Measurements from ENCODE around the gene PDE8A. TPM values are rescaled to one million over a fixed set of nuclear protein-coding genes. Genes with fewer than 3 reads are reported as not detected.

PDE8A gene
- total RNA-seq, 2 donors from 2014 or later = 63.3 to 85.3 TPM

DNA sequence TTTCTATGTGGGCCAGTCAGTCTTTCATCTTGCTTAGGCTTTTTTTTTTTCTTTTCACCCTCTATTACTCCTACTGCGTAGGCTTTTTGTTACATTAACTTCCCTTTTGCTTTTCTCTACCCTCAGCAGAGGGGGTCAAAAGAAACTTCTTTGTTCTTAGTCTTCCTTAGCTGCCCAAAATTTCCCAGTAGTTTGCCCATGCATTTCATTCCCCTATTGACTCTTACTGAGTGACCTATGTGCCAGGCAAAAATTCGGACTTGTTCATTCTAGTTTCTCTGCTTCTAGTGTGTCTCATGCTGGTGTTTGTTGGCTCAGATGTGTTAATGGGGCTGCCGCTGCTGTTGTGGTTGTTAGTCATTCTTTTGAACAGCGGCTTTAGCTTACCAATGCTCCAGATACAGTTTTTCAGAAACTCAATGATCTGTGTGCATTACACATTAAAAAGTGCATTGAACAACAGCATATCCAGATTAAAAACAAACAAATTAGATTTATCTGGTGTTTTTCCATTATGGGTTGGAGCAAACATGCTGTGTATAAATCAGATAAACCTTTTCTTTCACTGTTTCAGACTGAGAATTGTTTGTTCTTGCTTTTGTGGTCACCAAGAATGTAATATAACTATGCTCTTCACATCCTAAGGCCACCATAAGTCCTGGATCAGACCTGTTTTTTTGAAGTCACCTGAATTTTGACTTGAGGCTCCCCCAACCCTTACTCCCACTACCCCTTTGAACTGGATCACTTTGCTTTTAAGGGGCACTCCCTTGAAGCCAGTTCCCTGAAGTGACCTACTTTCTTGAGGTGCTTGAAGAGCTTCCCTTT lies 43.1 kb downstream of the PDE8A start:
- TF ChIP-seq, protein P1, sequence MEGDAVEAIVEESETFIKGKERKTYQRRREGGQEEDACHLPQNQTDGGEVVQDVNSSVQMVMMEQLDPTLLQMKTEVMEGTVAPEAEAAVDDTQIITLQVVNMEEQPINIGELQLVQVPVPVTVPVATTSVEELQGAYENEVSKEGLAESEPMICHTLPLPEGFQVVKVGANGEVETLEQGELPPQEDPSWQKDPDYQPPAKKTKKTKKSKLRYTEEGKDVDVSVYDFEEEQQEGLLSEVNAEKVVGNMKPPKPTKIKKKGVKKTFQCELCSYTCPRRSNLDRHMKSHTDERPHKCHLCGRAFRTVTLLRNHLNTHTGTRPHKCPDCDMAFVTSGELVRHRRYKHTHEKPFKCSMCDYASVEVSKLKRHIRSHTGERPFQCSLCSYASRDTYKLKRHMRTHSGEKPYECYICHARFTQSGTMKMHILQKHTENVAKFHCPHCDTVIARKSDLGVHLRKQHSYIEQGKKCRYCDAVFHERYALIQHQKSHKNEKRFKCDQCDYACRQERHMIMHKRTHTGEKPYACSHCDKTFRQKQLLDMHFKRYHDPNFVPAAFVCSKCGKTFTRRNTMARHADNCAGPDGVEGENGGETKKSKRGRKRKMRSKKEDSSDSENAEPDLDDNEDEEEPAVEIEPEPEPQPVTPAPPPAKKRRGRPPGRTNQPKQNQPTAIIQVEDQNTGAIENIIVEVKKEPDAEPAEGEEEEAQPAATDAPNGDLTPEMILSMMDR (IDR thresholded peaks at IDR 0.05) = no peak
- Histone ChIP-seq H3K36me3 (no peaks in the 10 kb centered on the region), H3K4me3 (no peak overlapping the region), H3K4me1 (peaks cover 21% of the 10 kb centered on the region), H3K9me3 (no peaks in the 10 kb centered on the region), H3K27ac (no peak overlapping the region), H3K9ac (ENCODE audit: low read depth in 2 of 2, low read length in 2 of 2) (peak overlapping the region in 1 of 2 donors; percentile 57), H3K27me3 (no peaks in the 10 kb centered on the region)
- intact Hi-C loops (cut with DNase I) = no loop called here
- no peak for DNase-seq

DNA sequence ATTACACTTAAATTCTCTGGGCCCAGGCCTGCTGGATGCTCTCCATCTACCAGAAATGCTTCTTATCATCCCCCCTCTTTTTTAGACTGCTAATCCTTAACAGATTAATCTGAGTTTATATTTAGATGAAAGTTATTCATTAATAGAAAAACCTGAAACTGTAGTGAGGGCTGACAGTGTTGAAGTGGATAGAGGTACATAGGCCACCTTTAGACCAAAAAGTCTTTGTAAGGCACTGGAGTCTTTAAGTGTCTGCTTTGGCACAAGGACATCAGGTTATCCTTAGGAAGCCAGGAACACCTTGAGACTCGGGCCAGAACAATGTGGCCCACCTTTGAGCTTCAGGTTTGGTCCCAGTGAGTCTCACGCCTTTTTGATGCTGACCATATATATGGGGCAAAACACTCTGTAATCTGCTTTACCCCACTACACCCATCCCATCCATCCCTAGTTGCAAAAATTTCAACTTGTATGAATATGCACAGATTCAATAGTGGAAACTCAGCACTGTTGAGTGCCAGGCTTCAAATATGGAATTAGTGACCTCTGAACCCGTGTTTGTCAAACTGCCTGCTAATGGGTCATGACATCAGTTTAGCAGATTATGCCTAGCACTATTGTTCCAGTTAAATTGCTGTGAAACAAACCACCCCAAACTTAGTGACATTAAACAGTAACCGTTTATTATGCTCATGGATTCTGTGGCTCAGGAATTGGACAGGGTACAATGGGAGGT lies 44.0 kb downstream of the PDE8A start:
- Histone ChIP-seq H3K36me3 (no peaks in the 10 kb centered on the region), H3K4me3 (no peak overlapping the region), H3K27ac (peak overlapping the region; percentile 37), H3K27me3 (no peaks in the 10 kb centered on the region), H3K9ac (ENCODE audit: low read depth in 2 of 2, low read length in 2 of 2) (peak overlapping the region in 1 of 2 donors; percentile 43), H3K9me3 (no peaks in the 10 kb centered on the region), H3K4me1 (peaks cover 21% of the 10 kb centered on the region)
- TF ChIP-seq, protein P1 (IDR thresholded peaks at IDR 0.05) = no peak
- intact Hi-C loops (cut with DNase I) = no loop called here
- no peak for DNase-seq

DNA sequence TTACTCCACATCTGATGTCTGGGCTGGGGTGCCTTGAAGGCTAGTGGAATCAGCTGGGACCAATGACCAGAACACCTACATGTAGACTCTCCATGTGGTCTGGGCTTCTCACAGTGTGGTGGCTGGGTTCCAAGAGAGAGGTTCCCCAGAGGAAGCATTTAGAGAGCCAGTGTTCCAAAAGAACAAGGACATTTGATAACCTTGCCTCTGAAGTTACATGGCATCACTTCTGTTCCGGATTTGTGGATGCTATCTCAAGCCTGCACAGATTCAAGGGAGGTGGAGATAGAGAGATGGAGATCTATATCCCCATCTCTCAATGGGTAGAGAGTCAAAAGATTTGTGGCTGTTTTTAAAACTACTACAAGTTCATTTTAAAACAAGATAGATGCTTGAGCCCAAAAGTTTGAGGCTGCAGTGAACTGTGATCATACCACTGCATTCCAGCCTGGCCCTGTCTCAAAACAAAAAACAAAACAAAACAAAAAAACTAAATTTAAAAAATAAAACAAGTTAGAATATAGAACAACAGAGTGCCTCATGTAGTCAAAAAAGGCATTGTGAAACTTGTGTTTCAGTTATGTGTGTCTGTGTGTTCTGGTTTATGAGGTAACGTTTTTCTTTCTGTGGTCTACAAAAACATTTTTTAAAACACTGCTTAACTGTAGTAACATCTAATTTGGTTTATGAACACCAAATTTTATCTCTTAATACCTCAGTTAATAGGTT lies 44.8 kb downstream of the PDE8A start:
- Histone ChIP-seq H3K9me3 (no peaks in the 10 kb centered on the region), H3K36me3 (no peaks in the 10 kb centered on the region), H3K27ac (peak overlapping the region; percentile 37), H3K4me1 (peaks cover 23% of the 10 kb centered on the region), H3K9ac (ENCODE audit: low read depth in 2 of 2, low read length in 2 of 2) (no peak overlapping the region), H3K27me3 (no peaks in the 10 kb centered on the region), H3K4me3 (no peak overlapping the region)
- no peak for DNase-seq
- intact Hi-C loops (cut with DNase I) = no loop called here
- TF ChIP-seq, protein P1 (IDR thresholded peaks at IDR 0.05) = no peak

DNA sequence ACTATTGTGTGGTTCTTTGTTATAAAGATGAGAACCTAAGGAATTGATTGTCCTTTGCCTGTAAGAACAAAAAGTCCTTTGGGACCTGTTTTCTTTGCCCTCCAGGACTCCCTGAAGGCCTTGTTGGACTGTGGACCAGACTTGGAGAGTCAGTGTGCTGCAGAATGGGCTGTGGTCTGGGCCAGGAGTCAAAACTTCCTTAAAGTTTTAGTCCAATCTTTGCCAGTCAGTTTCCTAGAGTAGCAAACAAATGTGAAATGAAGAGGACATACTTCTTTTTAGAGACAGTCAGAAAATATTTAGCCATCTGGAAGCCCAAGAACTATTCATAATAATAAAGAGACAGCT lies 45.4 kb downstream of the PDE8A start:
- Histone ChIP-seq H3K9me3 (no peaks in the 10 kb centered on the region), H3K36me3 (no peaks in the 10 kb centered on the region), H3K27ac (peak overlapping the region; percentile 37), H3K4me1 (peaks cover 26% of the 10 kb centered on the region), H3K27me3 (no peaks in the 10 kb centered on the region), H3K4me3 (no peak overlapping the region), H3K9ac (ENCODE audit: low read depth in 2 of 2, low read length in 2 of 2) (peak overlapping the region in 1 of 2 donors; percentile 51)
- intact Hi-C loops (cut with DNase I) = no loop called here
- TF ChIP-seq, protein P1 (IDR thresholded peaks at IDR 0.05) = no peak
- no peak for DNase-seq

DNA sequence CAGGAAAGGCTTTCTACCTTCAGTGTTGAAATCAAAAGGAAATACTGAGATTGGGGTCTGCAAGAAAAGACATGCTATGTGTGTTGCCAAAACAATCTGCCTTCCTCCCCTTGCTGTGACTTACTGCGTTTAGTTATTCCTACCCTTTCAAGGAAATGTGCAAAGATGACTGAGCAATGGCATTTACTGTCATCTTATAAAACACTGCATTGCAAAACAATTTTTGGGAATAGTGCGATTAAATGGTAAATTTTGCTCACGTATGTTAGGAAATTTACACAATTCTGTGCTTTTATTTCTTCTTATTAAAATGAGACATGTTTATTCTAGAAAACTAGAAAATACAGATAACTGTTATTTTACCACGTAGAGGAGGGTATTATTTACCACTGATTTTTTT lies 45.8 kb downstream of the PDE8A start:
- TF ChIP-seq, protein P1 (IDR thresholded peaks at IDR 0.05) = no peak
- peak overlapping the region in 1 of 2 donors; percentile 51 for H3K9ac ChIP-seq (ENCODE audit: low read depth in 2 of 2, low read length in 2 of 2)
- DNase-seq = no peak
- H3K4me1 ChIP-seq = peaks cover 26% of the 10 kb centered on the region
- no peaks in the 10 kb centered on the region for H3K9me3 ChIP-seq
- H3K27ac ChIP-seq = no peak overlapping the region
- H3K4me3 ChIP-seq = no peak overlapping the region
- no peaks in the 10 kb centered on the region for H3K36me3 ChIP-seq
- no peaks in the 10 kb centered on the region for H3K27me3 ChIP-seq
- intact Hi-C loops (cut with DNase I) = no loop called here
